DMS153 (cell line): Measurements from ENCODE around the gene KRTAP5-4.
"Not testable (repeated sequence)": the region's sequence is repeated elsewhere in the genome, so short reads cannot be mapped to it uniquely, and the experiment has no call there.

Experiments
- DNase-seq: peaks from one replicate; lab custom pipeline; 2025; lab: John Stamatoyannopoulos, UW

Gene KRTAP5-4

DNA sequence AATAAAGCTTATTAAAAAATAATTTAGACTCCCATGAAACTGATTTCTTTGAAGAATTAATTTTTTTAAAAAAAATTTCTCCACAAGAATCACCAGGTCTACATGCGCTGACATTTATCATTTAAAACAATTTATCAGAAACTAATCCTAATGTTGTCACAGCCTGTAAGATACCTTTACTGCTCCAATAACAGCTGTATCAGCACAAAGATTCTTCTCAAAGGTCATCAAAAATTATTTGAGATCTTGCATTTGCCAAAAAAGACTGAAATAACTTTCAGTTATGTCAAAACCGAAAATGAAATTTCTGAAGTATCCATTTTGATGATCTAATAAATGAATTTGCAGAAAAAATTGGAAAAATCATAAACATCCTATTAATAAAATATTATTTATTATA lies 15.7 kb upstream of the KRTAP5-4 start:
- DNase-seq, result no peak

DNA sequence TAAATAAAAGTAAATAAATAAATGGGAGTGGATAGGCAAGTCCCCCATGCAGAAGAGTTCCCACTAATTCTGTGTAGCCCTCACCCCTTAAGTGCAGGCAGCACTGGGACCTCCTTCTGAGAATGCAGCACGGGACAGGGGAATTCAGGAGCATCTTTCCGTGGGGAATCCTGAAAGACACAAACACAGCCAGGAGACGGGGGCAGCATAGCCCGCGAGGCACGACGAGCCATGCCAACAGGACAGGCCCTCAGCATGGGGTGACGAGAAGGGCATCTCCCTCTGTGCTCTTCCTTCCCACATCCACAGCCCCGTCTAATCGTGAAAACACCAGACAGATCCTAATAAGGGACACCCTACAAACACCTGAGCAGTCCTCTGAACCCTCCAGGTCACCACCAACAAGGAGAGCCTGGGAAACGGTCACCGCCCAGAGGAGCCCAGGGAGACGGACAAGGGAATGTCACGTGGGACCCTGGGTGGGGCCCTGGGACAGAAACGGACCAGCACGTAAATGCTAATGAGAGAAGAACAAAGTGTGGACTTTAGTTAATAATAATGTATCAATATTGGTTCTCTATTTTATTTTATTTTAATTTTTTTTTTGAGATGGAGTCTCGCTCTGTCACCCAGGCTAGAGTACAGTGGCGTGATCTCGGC lies 14.5 kb upstream of the KRTAP5-4 start:
- no peak for DNase-seq

DNA sequence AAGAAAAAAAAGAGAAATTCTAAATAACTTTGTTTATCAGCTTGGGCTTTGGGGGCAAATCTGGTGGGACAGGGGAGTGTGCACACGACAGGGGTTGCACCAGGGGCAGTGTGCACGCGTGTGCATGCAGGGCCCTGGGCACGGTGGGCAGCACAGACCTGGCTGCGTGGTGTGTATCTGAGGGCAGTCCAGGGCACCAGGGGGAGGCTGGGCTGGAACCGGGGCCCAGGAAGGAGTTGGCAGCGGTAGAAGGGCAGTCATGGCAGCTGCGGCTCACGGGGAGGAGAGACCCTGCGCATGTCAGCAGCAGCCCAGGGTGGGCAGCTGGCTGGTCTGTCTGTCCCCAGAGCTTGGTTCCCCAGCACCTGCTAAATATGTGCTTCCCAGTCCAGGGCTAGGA lies 11.9 kb upstream of the KRTAP5-4 start:
- DNase-seq, result no peak

DNA sequence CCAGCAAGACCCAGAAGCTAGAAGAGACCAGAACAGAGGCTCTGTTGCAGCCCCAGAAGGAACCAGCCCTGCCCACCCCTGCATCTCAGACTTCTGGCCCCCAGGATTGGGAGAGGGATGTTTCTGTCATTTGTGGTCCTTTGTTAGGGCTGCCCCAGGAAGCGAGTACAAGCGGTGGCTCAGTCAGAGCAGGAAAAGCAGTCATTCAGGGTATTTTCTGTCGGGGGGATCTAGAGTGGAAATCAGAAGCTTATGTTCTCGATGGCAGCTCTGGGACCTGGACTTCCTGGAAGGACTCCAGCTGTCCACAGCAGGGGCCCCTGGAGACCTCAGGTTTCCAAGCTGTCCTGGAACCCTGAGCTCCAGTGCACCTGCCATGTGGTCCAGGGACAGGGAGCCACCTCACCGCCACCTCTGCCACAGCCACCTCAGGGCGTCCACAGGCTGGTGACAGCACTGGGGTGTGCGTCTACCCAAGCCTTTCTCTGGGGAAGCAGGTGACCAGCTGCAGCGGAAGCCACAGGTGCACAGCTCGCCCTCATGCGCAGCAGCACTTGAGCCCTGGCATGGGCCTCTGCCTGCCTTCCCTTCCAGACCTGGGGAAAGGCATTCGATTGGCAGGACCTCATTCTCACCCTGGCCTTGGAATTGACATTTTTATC lies 10.2 kb upstream of the KRTAP5-4 start:
- peak; percentile 65 for DNase-seq

DNA sequence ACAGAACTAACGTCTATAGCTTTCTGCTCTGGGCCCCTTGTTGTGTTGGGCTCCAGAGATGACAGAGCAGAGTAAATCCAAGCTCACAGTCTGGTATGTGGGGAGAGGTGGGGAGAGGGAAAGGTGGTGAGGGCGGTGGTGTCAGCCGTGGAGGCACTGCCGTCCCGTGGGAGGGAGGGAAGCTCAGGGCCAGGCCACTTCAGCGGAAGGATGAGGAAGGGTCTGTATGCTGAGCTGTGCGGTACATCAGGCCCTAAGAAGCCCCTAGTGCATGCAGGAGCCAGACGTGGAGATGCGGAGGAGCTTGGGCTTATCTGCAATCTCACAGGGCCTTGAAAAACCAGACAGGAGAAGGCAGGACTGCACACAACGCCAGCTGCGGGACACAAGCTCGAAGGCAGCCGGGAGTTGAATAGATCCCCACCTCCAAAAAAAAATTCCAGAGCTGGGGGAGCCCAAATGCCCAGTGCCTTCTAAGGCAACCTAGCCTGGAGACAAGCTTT lies 9.2 kb upstream of the KRTAP5-4 start:
- DNase-seq, result no peak

DNA sequence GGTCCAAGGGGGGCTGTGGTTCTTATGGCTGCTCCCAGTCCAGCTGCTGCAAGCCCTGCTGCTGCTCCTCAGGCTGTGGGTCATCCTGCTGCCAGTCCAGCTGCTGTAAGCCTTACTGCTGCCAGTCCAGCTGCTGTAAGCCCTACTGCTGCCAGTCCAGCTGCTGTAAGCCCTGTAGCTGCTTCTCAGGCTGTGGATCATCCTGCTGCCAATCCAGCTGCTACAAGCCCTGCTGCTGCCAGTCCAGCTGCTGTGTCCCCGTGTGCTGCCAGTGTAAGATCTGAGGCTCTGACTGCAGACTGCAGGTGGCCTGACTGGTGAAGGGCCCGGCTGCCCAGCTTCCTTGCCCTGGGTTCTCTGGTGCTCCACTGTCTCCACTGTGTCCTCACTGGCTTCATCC lies 8.3 kb upstream of the KRTAP5-4 start:
- no peak for DNase-seq

DNA sequence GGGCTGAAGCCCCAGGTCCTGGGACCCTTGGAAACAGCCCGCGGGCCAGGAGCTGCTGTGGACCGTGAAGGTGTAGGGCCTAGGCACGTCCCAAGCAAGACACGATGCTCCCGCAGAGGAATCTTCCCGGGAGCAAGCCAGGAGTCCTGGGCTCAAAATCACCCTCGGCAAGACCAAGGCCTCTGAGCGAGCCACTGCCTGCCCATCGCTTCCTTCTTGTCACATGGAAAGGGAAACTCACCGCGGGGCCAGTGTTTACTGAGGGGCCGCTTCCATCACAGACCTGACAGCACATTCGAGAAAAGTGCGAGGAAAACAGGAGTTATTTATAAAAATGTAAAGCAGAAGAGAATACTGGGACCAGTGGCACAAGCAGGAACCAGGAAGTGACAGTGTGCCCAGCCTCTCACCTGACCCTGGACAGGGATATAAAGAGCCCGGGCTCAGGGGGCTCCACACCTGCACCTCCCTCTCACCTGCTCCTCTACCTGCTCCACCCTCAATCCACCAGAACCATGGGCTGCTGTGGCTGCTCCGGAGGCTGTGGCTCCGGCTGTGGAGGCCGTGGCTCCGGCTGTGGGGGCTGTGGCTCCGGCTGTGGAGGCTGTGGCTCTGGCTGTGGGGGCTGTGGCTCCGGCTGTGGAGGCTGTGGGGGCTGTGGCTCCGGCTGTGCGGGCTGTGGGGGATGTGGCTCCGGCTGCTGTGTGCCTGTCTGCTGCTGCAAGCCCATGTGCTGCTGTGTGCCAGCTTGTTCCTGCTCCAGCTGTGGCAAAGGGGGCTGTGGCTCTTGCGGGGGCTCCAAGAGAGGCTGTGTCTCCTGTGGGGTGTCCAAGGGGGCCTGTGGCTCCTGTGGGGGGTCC lies 7.6 kb upstream of the KRTAP5-4 start, which contains the start of gene KRTAP5-5:
Gene KRTAP5-5 (plus strand): TSS at position 450 of the 860 bp plus-strand sequence. CDS start 66 bp downstream, at position 516.
- DNase-seq, result no peak

DNA sequence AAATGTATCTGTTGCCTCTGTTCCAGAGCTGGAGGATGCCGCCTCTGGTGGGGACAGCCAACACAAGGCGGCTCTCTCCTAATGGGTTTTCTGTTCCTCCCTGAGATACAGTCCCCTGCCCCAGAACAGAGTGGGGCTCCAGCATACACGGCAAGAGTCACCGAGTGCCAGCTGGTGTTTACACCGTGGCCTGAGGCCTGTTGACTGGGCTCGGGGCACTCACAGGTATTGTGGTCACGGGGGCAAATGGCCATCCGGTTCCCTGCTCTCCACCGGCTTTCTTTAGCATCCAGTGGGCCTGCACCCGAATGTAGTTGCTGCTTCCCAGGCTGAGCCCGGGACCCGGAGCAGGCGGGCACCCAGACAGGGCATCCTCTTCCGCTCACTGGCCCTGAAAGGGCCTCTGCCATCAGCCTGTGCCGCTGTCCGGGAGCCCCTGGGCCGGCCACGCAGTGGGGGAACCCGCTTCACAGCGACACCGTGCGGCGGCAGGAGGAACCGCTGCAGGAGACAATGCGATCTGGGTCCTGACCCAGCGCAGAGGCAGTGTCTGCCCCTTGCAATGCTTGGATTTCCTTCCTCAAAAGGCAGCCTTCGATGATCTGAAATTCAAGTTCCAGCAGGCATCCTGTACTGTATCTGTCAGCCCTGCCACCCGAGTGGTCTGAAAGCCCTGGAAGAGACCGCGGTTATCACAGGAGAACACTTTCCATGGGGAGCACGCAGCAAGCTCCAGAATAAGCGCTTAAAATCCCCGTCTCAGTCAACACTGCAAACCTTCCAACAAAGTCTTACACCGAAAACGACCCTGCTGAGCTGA lies 6.8 kb upstream of the KRTAP5-4 start:
- DNase-seq, result peak; percentile 53

DNA sequence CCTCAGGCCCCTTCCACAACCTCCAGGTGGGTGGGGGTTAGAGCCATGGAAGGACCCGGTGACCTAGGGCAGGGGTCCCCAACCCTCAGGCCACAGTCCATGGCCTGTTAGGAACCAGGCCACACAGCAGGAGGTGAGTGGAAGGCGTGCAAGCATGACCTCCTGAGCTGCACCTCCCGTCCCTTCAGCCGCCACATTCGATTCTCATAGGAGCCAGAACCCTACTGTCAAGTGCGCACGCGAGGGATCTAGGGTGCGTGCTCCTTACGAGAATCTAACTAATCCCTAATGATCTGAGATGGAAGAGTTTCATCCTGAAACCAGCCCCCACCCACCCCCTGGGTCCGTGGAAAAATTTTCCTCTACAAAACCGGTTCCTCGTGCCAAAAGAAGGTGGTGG lies 3.6 kb upstream of the KRTAP5-4 start:
- no peak for DNase-seq

DNA sequence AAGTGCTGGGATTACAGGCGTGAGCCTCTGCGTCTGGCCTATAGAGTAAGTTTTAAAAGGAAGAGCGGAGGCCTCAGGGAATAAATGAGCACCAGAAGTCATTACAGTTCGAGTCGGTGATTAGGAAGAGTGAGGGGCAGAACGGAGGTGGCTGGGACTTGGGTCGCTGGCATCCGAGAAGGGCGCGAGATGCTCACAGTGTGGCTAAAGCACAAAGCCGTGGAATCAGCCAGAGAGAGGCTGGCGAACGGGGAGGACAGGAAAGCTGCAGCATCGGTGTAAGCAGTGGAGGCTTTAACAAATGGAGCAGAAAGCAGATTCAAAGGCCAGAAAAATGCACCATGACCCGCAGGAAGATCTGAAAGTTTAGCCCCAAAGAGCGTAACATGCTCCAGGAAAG lies 2.7 kb upstream of the KRTAP5-4 start:
- no peak for DNase-seq

DNA sequence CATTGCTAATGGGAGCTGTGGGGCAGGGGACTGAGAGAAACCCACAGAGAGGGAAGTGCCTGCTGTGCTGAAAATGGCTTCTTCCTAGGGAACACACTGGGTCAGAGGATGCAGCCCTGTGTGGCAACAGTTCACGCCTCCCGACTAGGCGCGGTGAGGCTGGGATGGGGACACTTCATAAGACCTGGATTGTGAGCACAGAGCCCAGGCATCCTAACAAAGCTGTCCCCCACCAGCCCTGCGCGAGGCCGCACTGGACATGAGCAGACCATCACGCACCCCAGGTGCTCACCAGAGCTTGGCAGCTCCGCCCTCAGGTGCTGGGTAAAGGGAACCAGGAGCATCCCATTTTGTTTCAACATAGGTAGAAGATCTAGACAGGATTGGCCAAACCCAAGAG lies 1.8 kb upstream of the KRTAP5-4 start:
- DNase-seq, result no peak

DNA sequence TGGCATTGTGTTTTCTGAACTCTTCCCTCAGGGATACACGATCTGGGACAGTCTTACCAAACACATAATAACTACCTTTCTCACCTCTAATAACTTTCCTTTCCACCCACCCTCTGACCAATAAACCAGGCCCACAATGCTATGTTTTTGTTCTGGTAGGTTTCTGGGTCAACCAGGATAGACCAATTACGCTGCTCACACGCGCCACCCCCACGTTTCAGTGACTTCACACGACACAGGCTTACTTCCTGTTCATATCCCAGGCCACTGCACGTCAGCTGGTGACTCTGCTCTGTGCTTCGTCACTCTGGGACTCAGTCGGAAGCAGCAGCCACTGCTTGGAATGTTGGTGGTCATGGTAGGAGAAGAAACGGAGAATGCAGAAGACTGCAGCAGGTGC lies 2.5 kb downstream of the KRTAP5-4 start:
- no peak for DNase-seq

DNA sequence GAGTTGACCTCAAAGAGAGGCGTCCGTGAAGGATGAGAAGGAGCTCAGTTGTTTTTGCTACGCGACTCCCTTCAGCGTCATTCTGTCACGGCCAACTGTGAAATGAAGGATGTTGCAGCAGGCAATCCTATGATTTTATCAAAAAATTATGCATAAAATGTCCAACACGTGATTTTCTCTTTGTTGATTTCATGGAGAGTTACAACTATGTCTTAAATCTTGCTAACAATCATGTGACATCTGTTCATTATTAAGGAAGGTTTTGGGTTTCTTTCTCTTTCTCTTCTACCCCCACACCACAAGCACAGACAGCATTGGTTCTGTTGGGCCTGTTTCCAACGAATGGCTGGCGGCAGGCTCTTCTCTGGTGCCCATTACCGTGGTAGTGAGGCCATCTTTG lies 3.7 kb downstream of the KRTAP5-4 start:
- no peak for DNase-seq

DNA sequence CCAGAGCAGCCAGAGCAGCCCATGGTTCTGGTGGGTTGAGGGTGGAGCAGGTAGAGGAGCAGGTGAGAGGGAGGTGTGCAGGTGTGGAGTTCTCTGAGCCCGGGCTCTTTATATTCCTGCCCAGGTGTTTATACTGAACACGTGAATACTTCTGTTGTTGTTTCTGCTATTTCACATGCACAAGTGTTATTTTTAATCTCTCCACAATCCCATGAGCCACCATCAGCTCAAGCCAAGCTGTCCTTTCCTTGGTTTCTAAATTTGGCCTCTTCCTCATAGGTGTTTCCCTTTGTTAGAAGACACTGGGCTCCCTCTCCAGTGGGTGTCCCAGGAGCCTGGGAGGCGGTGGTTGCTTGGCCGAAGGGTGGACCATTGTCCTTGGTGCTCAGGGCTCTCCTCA lies 13.6 kb downstream of the KRTAP5-4 start, which contains the start of gene KRTAP5-3:
Gene KRTAP5-3 (minus strand): TSS at position 101 of the 400 bp plus-strand sequence. CDS start 78 bp downstream, at position 23.
- no peak for DNase-seq

DNA sequence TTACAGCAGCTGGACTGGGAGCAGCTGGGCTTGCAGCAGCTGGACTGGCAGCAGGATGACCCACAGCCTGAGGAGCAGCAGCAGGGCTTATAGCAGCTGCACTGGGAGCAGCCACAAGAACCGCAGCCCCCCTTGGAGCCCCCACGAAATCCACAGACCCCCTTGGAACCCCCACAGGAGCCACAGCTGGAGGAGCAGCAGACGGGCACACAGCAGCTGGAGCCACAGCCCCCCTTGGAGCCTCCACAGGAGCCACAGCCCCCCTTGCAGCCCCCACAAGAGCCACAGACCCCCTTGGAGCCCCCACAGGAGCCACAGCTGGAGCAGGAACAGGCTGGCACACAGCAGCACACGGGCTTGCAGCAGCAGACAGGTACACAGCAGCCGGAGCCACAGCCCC lies 14.0 kb downstream of the KRTAP5-4 start:
- not testable (repeated sequence) for DNase-seq

DNA sequence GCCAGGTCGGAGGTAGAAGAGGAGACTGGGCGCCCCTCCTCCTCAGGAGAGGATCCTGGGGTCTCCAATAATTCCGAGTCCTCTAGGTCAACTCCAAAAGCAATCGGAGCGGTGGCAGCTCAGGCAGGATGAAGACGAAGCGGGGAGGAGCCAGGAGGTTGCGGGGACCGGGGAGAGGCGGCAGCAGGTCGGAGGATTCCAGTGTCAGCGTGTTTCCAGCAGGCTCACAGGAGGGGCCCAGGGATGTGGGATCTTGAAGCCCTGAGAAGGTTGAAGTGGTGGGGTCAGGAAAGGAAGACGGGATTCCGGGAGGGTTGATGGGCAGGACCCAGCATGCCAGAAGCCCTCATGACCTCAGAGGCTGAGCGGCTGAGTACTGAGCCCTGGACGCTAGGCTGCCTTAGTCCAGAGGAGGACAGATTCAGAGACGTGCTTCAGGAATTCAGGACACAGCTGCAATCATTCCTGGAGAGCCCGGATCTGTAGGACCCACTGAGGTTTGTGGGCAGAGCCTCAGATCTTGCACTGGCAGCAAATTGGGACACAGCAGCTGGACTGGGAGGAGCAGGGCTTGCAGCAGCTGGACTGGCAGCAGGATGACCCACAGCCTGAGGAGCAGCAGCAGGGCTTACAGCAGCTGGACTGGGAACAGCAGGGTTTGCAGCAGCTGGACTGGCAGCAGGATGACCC lies 14.6 kb downstream of the KRTAP5-4 start:
- DNase-seq, result not testable (repeated sequence)

DNA sequence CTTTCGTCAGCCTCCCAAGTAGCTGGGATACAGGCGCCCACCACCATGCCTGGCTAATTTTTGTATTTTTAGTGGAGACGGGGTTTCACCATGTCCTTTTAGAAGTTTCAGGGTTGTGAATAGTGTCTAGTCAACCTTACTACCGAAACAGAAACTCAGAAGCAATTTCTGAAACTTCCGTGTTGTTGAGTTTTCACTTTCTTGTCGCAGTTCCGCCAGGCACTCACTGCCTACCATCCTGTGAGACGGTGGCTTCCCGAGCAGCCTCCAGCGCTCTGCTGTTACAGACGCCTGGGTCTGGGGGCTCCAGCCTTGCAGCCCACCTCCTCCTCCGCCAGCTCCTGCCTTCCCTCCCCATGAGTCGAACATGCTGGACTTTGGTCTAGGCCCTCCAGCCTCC lies 16.0 kb downstream of the KRTAP5-4 start:
- not testable (repeated sequence) for DNase-seq

DNA sequence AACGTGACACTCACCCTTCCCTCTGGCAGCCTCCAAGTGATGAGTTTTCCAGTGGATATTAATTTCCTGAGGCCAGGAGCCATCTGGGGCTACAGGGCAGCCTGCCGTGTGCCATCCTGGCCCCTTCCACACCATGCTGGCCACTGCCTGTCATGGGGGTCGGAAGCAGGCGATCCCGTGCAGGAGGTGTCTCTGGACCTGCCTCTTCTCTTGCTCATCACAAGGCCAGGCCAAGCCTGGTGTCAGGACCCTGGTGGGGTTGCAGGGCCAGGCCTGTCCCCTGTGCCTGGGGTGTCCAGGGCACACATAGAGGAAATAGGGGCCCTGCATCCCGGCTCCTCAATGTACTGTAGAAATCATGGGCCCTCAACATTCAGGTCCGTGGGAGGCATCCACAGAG lies 17.2 kb downstream of the KRTAP5-4 start:
- DNase-seq, result no peak

DNA sequence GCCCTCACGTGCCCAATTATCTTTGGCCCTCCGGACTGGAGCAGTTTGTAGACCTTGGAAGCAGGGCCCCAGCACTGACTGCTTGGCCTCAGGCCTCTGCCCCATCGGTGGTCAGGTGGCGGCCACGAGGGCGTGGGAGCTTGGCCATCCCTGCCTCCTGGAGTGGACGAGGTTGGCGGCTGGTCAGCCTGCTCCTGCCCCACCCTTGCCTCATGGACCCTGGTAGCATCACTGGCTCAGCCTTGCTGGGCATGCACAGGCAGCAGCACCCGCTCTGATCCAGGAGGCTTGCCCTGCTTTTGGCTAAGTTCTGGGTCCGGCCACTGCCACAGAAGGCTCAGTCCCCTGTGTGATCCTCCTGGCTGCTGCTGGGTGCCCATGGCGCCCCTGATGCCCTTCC lies 17.8 kb downstream of the KRTAP5-4 start:
- no peak for DNase-seq

DNA sequence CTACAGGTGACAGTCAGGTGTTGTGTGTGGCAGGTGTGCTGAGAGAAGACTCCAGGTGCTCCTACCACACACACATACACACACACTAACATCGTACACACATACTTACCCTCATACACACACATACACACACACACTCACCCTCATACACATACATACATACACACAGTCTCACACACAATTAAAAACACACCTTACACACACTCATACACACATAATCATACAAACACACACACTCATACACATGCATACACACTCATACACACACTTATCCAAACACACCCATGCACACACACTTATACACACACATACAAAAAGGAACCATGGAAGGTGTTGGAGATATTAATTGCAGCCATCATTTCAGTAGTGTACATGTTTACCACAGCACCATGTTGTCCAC lies 18.3 kb downstream of the KRTAP5-4 start:
- DNase-seq, result no peak

DNA sequence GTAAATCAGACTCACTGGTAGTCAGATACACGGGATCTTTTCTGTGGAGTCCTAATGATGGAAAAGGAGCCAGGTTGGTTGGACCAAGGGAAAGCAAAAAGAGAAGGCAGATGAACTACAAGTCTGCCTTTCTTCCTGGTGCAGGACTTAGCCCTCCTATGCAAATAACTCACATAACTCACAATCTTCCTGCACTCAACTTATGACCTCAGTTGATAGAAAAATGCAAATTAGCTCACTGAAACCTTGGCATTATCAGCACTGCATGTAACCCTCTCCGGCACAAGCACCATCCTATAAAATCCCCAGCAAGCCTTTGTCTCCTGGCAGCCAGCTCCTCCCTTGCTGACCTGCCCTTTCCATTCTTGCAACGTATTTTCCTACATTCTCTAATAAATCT lies 20.3 kb downstream of the KRTAP5-4 start:
- DNase-seq, result not testable (repeated sequence)
